Transverse colon (tissue), 4 donors: ENCODE data around the gene IFI27L1. TPM values are rescaled to one million over a fixed set of nuclear protein-coding genes. Genes with fewer than 3 reads are reported as not detected.

Source experiments
- DNase-seq: peaks from one replicate; pipeline ENCODE4 v3.0.0-alpha.2; 2019
- H3K27ac ChIP-seq, 4 donors: fragments of 200-600 bp; sonication (generic); 2 replicates each; pipeline ENCODE4 v1.5.1; 2016 to 2018; ENCODE audit warnings: inconsistent platforms in 4 of 4
- H3K27me3 ChIP-seq: fragments of 200-600 bp; sonication (generic); 2 replicates; pipeline ENCODE4 v1.5.1; 2017; ENCODE audit warnings: inconsistent platforms
- H3K36me3 ChIP-seq, 4 donors: fragments of 200-600 bp; sonication (generic); 2 replicates each; pipeline ENCODE4 v1.5.1; 2017 to 2019; ENCODE audit warnings: inconsistent platforms in 4 of 4
- H3K4me1 ChIP-seq, 4 donors: fragments of 200-600 bp; sonication (generic); 2 replicates each; pipeline ENCODE4 v1.5.1; 2017 to 2020; ENCODE audit warnings: inconsistent platforms in 4 of 4
- H3K4me3 ChIP-seq, 4 donors: fragments of 200-600 bp; sonication (generic); 1 replicate in 1 of 4; 2 replicates in 3 of 4; pipeline versions ENCODE4 v1.5.1 to v1.6.1; 2017 to 2019; ENCODE audit warnings: inconsistent platforms in 4 of 4
- H3K9me3 ChIP-seq, 2 donors: fragments of 200-600 bp; sonication (generic); 2 replicates each; pipeline ENCODE4 v1.5.1; 2017 to 2019; ENCODE audit warnings: inconsistent platforms in 2 of 2
- EP300 ChIP-seq: sonication (generic); formaldehyde crosslinking; IDR thresholded peaks from one replicate; pipeline ENCODE4 v1.6.1; 2017; ENCODE audit warnings: antibody characterized with exemption, low read depth
- POLR2A ChIP-seq: fragments of 450-650 bp; IDR thresholded peaks from one replicate; pipeline ENCODE4 v1.6.1; 2016; ENCODE audit warnings: antibody characterized with exemption, mild to moderate bottlenecking, moderate library complexity
- POLR2AphosphoS5 ChIP-seq, 3 donors: sonication (generic); formaldehyde crosslinking; IDR thresholded peaks; one replicate each; pipeline ENCODE4 v1.6.1; 2016; ENCODE audit warnings: antibody characterized with exemption in 3 of 3
- WGBS, 2 donors: methylation state at CpG; one replicate each; pipeline ENCODE4 v1.1.5; 2018; ENCODE audit warnings: low coverage in 1 of 2; 5-methylcytosine and 5-hydroxymethylcytosine counted together
- in situ Hi-C, 4 donors: fragments of 200-750 bp; cut with MboI; loops; one replicate each; pipeline versions ENCODE4 v1.15.0 to v1.15.1; 2017; ENCODE audit warnings: low sequenced_read_pairs in 3 of 4, low pct_ligation_motif_present in 1 of 4, low pct_unique_long_range_greater_than_20kb in 1 of 4
- intact Hi-C: fragments of 100-400 bp; cut with DNase I; formaldehyde crosslinking; loops from one replicate; pipeline ENCODE4 v1.15.1; 2023; ENCODE audit warnings: low total_unique reads
- total RNA-seq, 4 donors: library from RNA; depleted of rRNA; stranded (reverse); fragments of >200 nt; gene quantifications; one replicate each; pipeline ENCODE4 v1.1.0, GENCODE V29; 2016
- TF ChIP-seq, protein P1 (sequence below), 5 experiments: fragments of 200-600 bp in 3 of 5; fragments of 450-650 bp in 2 of 5; sonication (generic) in 3 of 5; IDR thresholded peaks; 1 replicate in 2 of 5; 2 replicates in 3 of 5; pipeline ENCODE4 v1.5.1; 2016 to 2017; ENCODE audit warnings: antibody characterized with exemption in 5 of 5, inconsistent platforms in 3 of 5, mild to moderate bottlenecking in 2 of 5, moderate library complexity in 1 of 5

IFI27L1 gene
- total RNA-seq, 4 donors from 2014 or later = 12.3 to 21.3 (median 17.9) TPM; not detected in 1

DNA sequence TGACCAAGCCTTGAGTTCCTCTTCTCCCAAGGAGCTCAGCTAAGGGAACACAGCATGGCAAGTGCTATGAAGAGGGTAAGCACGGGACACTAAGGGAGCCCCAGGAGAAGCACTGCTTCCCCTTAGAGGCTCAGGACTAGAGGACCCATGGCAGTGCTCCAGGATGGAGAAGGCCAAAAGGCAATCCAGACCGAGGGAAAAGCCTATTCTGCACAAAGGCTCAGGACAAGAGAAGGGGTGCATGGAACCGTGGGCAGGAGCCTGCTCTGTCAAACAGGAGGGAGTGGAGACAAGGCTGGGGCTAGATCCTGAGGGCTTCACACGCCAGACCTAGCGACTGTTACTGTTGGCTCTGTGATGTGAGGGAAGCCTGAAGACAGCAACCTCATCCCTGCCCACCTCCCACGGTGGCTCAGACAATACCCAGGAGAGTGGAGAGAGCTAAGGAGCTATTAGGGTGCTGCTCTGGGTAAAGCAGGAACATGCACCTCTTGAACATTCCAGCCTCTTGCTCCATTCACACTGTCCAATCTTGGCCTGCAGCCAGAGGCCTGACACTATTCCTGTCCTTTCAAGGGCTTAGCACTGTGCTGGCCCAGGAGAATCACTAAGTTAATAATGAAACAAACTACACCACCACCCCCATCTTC is 30.8 kb upstream of the IFI27L1 start:
- peaks cover 0 to 55% (median 21%) of the 10 kb centered on the region in 4 donors for H3K36me3 ChIP-seq
- H3K4me1 ChIP-seq = peaks cover 0 to 7% (median 0%) of the 10 kb centered on the region in 4 donors
- TF ChIP-seq POLR2A (no peak), EP300 (no peak), POLR2AphosphoS5 (IDR thresholded peaks at IDR 0.05) (no peak)
- TF ChIP-seq, protein P1, sequence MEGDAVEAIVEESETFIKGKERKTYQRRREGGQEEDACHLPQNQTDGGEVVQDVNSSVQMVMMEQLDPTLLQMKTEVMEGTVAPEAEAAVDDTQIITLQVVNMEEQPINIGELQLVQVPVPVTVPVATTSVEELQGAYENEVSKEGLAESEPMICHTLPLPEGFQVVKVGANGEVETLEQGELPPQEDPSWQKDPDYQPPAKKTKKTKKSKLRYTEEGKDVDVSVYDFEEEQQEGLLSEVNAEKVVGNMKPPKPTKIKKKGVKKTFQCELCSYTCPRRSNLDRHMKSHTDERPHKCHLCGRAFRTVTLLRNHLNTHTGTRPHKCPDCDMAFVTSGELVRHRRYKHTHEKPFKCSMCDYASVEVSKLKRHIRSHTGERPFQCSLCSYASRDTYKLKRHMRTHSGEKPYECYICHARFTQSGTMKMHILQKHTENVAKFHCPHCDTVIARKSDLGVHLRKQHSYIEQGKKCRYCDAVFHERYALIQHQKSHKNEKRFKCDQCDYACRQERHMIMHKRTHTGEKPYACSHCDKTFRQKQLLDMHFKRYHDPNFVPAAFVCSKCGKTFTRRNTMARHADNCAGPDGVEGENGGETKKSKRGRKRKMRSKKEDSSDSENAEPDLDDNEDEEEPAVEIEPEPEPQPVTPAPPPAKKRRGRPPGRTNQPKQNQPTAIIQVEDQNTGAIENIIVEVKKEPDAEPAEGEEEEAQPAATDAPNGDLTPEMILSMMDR (IDR thresholded peaks at IDR 0.05) = no peak
- H3K27ac ChIP-seq = no peak overlapping the region
- DNase-seq = no peak
- 92% methylated on average over 6 of the region's 6 CpGs; no CpG with 5 or more reads in 1 of the 2 donors for whole genome bisulfite sequencing, 2 donors
- no peaks in the 10 kb centered on the region for H3K9me3 ChIP-seq
- H3K4me3 ChIP-seq = no peak overlapping the region
- intact Hi-C loops (no loop called here), in situ Hi-C loops (no loop called here)
- no peaks in the 10 kb centered on the region for H3K27me3 ChIP-seq

DNA sequence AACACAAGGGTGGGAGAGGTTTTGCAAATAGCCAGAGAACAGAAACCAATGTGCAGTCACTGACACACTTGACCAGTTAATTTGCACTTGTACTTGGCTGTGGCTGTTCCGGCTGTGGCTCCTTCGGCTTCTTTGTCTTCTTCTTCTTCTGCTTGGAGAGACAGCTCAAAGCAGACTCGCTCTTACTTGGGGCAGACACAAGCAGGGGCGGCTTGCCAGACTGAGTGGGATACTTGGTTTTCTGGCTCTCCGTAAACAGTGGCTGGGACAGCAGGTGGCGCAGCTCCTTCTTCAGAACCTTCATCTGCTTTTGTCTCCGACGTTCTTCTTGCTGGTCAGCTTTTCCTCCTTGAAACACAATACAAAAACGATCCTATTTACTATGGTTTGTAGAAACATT is 30.0 kb upstream of the IFI27L1 start:
- 0 to 54% methylated on average over 3 to 9 of the region's 9 CpGs for WGBS, 2 donors
- Histone ChIP-seq H3K9me3 (no peaks in the 10 kb centered on the region), H3K27me3 (no peaks in the 10 kb centered on the region), H3K27ac (no peak overlapping the region), H3K36me3 (peaks cover 0 to 61% (median 22%) of the 10 kb centered on the region in 4 donors), H3K4me3 (no peak overlapping the region), H3K4me1 (peaks cover 0 to 7% (median 0%) of the 10 kb centered on the region in 4 donors)
- intact Hi-C loops = no loop called here
- TF ChIP-seq POLR2A (no peak), EP300 (no peak), POLR2AphosphoS5 (IDR thresholded peaks at IDR 0.05) (no peak)
- TF ChIP-seq, protein P1 (IDR thresholded peaks at IDR 0.05) = peak; percentile 33 to 50 (median 42)
- DNase-seq = peak; percentile 56
- in situ Hi-C loops = no loop called here

DNA sequence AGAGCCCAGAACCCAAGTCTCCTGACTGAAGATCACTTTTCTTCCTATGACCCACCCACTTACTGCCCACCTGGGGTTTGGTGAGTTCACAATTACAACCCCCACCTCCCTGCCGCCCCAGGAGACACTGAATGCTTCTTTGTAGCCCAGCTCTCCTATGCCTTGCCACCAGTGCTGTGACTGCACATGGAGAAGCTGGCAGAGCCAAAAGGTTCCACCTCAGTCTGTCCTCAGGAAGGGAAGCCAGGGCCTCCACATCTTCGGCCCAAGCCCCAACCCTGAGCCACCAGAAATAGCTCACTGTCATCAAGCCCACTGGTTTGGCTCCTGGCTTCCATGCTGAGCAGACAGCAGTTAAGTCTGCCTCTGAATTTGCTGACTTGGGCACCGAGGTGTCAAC is 29.3 kb upstream of the IFI27L1 start:
- WGBS, 2 donors = 75% methylated on average over 3 of the region's 3 CpGs; no CpG with 5 or more reads in 1 of the 2 donors
- peaks cover 0 to 7% (median 0%) of the 10 kb centered on the region in 4 donors for H3K4me1 ChIP-seq
- no peak overlapping the region for H3K4me3 ChIP-seq
- H3K9me3 ChIP-seq = no peaks in the 10 kb centered on the region
- in situ Hi-C loops = no loop called here
- intact Hi-C loops = no loop called here
- H3K27ac ChIP-seq = no peak overlapping the region
- DNase-seq = no peak
- H3K36me3 ChIP-seq = peaks cover 0 to 67% (median 22%) of the 10 kb centered on the region in 4 donors
- TF ChIP-seq EP300 (no peak), POLR2A (no peak), POLR2AphosphoS5 (IDR thresholded peaks at IDR 0.05) (no peak)
- TF ChIP-seq, protein P1 (IDR thresholded peaks at IDR 0.05) = no peak
- H3K27me3 ChIP-seq = no peaks in the 10 kb centered on the region

DNA sequence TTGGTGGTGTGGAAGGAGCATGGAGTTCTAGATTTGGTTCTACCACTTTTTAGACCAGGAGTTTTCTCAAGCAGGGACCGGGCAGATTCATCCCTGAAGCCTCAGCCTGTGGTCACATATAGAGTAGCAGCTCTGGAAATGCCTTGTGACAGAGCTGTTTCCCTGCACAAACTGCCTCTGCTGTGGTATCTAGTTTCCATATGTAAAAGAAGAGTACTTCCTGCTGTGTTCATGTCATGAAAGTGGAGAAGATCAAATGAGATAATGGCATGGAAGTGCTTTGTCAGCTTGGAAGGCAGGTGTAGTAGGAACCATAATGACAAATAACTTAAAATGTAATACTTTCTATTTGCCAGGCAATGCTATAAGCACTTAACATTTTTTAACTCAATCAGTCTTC is 28.9 kb upstream of the IFI27L1 start:
- intact Hi-C loops = no loop called here
- Histone ChIP-seq H3K4me1 (peaks cover 0 to 7% (median 1%) of the 10 kb centered on the region in 4 donors), H3K36me3 (peaks cover 0 to 67% (median 20%) of the 10 kb centered on the region in 4 donors), H3K4me3 (no peak overlapping the region), H3K27me3 (no peaks in the 10 kb centered on the region), H3K27ac (no peak overlapping the region), H3K9me3 (no peaks in the 10 kb centered on the region)
- 85% methylated on average over 1 of the region's 1 CpG; no CpG with 5 or more reads in 1 of the 2 donors for WGBS, 2 donors
- in situ Hi-C loops = no loop called here
- no peak for DNase-seq
- TF ChIP-seq POLR2AphosphoS5 (IDR thresholded peaks at IDR 0.05) = no peak
- no peak for TF ChIP-seq POLR2A
- TF ChIP-seq EP300 = no peak
